K562 (cell line): ENCODE measurements around the gene TBP. TPM values are rescaled to one million over a fixed set of nuclear protein-coding genes. Genes with fewer than 3 reads are reported as not detected.

Experiments used
- BRD9 ChIP-seq: fragments of 450-650 bp; IDR thresholded peaks from 2 replicates; pipeline ENCODE4 v1.6.1; 2018; ENCODE audit warnings: low read depth; ENCODE audit not compliant: partially characterized antibody
- CREM ChIP-seq: IDR thresholded peaks from 2 replicates; pipeline ENCODE4 v1.6.1; 2014; ENCODE audit warnings: antibody characterized with exemption, low read depth
- FOXP1 ChIP-seq: sonication (generic); formaldehyde crosslinking; IDR thresholded peaks from 2 replicates; pipeline ENCODE4 v1.8.0; 2022; ENCODE audit warnings: mild to moderate bottlenecking, missing genetic modification reagents
- HCFC1 ChIP-seq: IDR thresholded peaks from 2 replicates; pipeline ENCODE4 v1.6.1; 2012; ENCODE audit warnings: low read depth, low read length, improper control_type of control experiment
- HDGF ChIP-seq: fragments of 450-650 bp; IDR thresholded peaks from 2 replicates; pipeline ENCODE4 v1.6.1; 2016
- HOXB6 ChIP-seq: fragments of 250-450 bp; sonication (Bioruptor Pico); IDR thresholded peaks from 2 replicates; pipeline ENCODE4 v1.5.1; 2022; ENCODE audit warnings: mild to moderate bottlenecking, borderline replicate concordance
- MLX ChIP-seq, 2 experiments: fragments of 450-650 bp in 1 of 2; sonication (generic) in 1 of 2; formaldehyde crosslinking; conservative IDR thresholded peaks; 2 replicates each; pipeline versions ENCODE4 v1.4.0 to v1.8.1; 2020 to 2022; ENCODE audit warnings: mild to moderate bottlenecking in 1 of 2, missing genetic modification reagents in 1 of 2
- NR1H2 ChIP-seq: sonication (generic); formaldehyde crosslinking; IDR thresholded peaks from 2 replicates; pipeline ENCODE4 v1.4.0; 2020; ENCODE audit warnings: mild to moderate bottlenecking, missing genetic modification reagents
- NR4A1 ChIP-seq, 2 experiments: fragments of 250-450 bp in 1 of 2; fragments of 450-650 bp in 1 of 2; sonication (Bioruptor Pico) in 1 of 2; IDR thresholded peaks; 2 replicates each; pipeline versions ENCODE4 v1.4.0 to v1.6.1; 2016 to 2020; ENCODE audit warnings: mild to moderate bottlenecking in 2 of 2, missing compliant biosample characterization in 1 of 2, missing genetic modification characterization in 1 of 2, moderate library complexity in 1 of 2
- PHF8 ChIP-seq: fragments of 200-600 bp; sonication (generic); IDR thresholded peaks from 2 replicates; pipeline ENCODE4 v1.6.1; 2012; ENCODE audit warnings: mixed run types, mild to moderate bottlenecking, inconsistent platforms, low read length, moderate library complexity, borderline replicate concordance
- TOE1 ChIP-seq, 2 experiments: fragments of 450-650 bp in 1 of 2; sonication (generic) in 1 of 2; formaldehyde crosslinking in 1 of 2; IDR thresholded peaks; 2 replicates each; pipeline versions ENCODE4 v1.7.1 to v1.8.0; 2016 to 2022; ENCODE audit warnings: borderline replicate concordance in 2 of 2, mild to moderate bottlenecking in 2 of 2, antibody characterized with exemption in 1 of 2, inconsistent platforms in 1 of 2, low read depth in 1 of 2, missing genetic modification reagents in 1 of 2, moderate library complexity in 1 of 2
- ZBED1 ChIP-seq: IDR thresholded peaks from 2 replicates; pipeline ENCODE4 v1.6.1; 2014
- ZNF592 ChIP-seq: fragments of 450-650 bp; IDR thresholded peaks from 2 replicates; pipeline ENCODE4 v1.6.1; 2017; ENCODE audit warnings: antibody characterized with exemption, mild to moderate bottlenecking
- polyA plus RNA-seq, 8 experiments: library from polyadenylated mRNA; depleted of rRNA in 4 of 8; stranded (reverse) in 5 of 8; unstranded in 3 of 8; fragments of >200 nt; fragmentation: Nextera tagmentation in 2 of 8; fragmentation: Illumina TruSeq in 1 of 8; extraction: Ambion mirVana in 2 of 8; extraction: Trizol in 1 of 8; gene quantifications; 2 replicates each; pipeline versions ENCODE4 v1.2.1 to v1.2.3, GENCODE V29; 2011 to 2014; ENCODE audit warnings: inconsistent platforms in 1 of 8, missing spikeins in 1 of 8
- total RNA-seq, 7 experiments: library from RNA; depleted of rRNA in 6 of 7; stranded (reverse); fragments of >200 nt in 6 of 7; fragmentation: Illumina TruSeq in 2 of 7; extraction: Trizol in 2 of 7; gene quantifications; 2 replicates each; pipeline versions ENCODE4 v1.2.1 to v1.2.3, GENCODE V29; 2011 to 2021; ENCODE audit warnings: low replicate concordance in 1 of 7
- TF ChIP-seq, protein P1 (sequence below), 2 experiments: IDR thresholded peaks; 2 replicates each; pipeline ENCODE4 v1.6.1; 2011; ENCODE audit warnings: borderline replicate concordance in 1 of 2, control low read depth in 1 of 2, low read depth in 1 of 2, low read length in 1 of 2, mild to moderate bottlenecking in 1 of 2, mixed read lengths in 1 of 2, moderate library complexity in 1 of 2; ENCODE audit not compliant: insufficient read depth in 1 of 2, insufficient read length in 1 of 2, poor library complexity in 1 of 2, severe bottlenecking in 1 of 2; ENCODE audit errors: extremely low read depth in 1 of 2
- TF ChIP-seq, protein P2 (sequence below): fragments of 250-450 bp; sonication (Bioruptor Pico); IDR thresholded peaks from 2 replicates; pipeline ENCODE4 v1.5.0; 2021
- TF ChIP-seq, protein P3 (sequence below), 2 experiments: fragments of 450-650 bp; conservative IDR thresholded peaks; 2 replicates each; pipeline ENCODE4 v1.6.1; 2017; ENCODE audit warnings: mild to moderate bottlenecking in 2 of 2, moderate library complexity in 2 of 2

Gene TBP
- total and polyA plus RNA-seq, 9 of the 15 experiments (the other 6 are each of a cell fraction or from before 2014, with no cell fraction given) = 28.5 to 86.1 (median 39.5) TPM

- TF ChIP-seq, protein P1, sequence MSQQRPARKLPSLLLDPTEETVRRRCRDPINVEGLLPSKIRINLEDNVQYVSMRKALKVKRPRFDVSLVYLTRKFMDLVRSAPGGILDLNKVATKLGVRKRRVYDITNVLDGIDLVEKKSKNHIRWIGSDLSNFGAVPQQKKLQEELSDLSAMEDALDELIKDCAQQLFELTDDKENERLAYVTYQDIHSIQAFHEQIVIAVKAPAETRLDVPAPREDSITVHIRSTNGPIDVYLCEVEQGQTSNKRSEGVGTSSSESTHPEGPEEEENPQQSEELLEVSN (IDR thresholded peaks at IDR 0.05; ENCODE audit: borderline replicate concordance in 1 of 2, extremely low read depth in 1 of 2, insufficient read depth in 1 of 2, insufficient read length in 1 of 2, low read depth in 1 of 2, low read length in 1 of 2, poor library complexity in 1 of 2, severe bottlenecking in 1 of 2) = peak in 1 of 2 experiments; percentile 35
- peak; percentile 47; the same call in 1 of the 2 replicates for TF ChIP-seq TOE1 (IDR thresholded peaks at IDR 0.05; ENCODE audit: borderline replicate concordance)
- TF ChIP-seq TOE1 (CRISPR knock-in tag; IDR thresholded peaks at IDR 0.05; ENCODE audit: borderline replicate concordance, low read depth) = no peak
- TF ChIP-seq NR4A1 (CRISPR knock-in tag; IDR thresholded peaks at IDR 0.05) = 0 out of 2 replicates have a peak, but pooled peaks have one; percentile 43
- TF ChIP-seq NR4A1 (tag; IDR thresholded peaks at IDR 0.05) = no peak
- TF ChIP-seq ZBED1 = no peak
- no peak for TF ChIP-seq ZNF592
- TF ChIP-seq FOXP1 (CRISPR knock-in tag) = peak; percentile 49
- TF ChIP-seq PHF8 = peak; percentile 90
- TF ChIP-seq CREM = peak; percentile 100
- TF ChIP-seq NR1H2 = 0 out of 2 replicates have a peak, but pooled peaks have one; percentile 19
- TF ChIP-seq, protein P2, sequence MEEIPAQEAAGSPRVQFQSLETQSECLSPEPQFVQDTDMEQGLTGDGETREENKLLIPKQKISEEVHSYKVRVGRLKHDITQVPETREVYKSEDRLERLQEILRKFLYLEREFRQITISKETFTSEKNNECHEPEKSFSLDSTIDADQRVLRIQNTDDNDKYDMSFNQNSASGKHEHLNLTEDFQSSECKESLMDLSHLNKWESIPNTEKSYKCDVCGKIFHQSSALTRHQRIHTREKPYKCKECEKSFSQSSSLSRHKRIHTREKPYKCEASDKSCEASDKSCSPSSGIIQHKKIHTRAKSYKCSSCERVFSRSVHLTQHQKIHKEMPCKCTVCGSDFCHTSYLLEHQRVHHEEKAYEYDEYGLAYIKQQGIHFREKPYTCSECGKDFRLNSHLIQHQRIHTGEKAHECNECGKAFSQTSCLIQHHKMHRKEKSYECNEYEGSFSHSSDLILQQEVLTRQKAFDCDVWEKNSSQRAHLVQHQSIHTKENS = no peak
- TF ChIP-seq MLX (CRISPR knock-in tag; conservative IDR thresholded peaks at IDR 0.05) = no peak
- TF ChIP-seq HDGF = no peak
- TF ChIP-seq HOXB6 (CRISPR knock-in tag) = no peak
- TF ChIP-seq, protein P3, sequence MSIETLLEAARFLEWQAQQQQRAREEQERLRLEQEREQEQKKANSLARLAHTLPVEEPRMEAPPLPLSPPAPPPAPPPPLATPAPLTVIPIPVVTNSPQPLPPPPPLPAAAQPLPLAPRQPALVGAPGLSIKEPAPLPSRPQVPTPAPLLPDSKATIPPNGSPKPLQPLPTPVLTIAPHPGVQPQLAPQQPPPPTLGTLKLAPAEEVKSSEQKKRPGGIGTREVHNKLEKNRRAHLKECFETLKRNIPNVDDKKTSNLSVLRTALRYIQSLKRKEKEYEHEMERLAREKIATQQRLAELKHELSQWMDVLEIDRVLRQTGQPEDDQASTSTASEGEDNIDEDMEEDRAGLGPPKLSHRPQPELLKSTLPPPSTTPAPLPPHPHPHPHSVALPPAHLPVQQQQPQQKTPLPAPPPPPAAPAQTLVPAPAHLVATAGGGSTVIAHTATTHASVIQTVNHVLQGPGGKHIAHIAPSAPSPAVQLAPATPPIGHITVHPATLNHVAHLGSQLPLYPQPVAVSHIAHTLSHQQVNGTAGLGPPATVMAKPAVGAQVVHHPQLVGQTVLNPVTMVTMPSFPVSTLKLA (conservative IDR thresholded peaks at IDR 0.05) = peak; percentile 88 to 94
- TF ChIP-seq BRD9 = no peak
- TF ChIP-seq HCFC1 = peak; percentile 98
Measured at GRCh38 chr6:170554013-170554795, at the start of gene TBP (continued).
